Measurements from ENCODE around the gene FAM200C. TPM values are rescaled to one million over a fixed set of nuclear protein-coding genes. Genes with fewer than 3 reads are reported as not detected.

FAM200C gene
- total and polyA plus RNA-seq, 2 of the 8 experiments (the other 6 are each of a cell fraction or from before 2014, with no cell fraction given) = 2.6 to 7.3 TPM

DNA sequence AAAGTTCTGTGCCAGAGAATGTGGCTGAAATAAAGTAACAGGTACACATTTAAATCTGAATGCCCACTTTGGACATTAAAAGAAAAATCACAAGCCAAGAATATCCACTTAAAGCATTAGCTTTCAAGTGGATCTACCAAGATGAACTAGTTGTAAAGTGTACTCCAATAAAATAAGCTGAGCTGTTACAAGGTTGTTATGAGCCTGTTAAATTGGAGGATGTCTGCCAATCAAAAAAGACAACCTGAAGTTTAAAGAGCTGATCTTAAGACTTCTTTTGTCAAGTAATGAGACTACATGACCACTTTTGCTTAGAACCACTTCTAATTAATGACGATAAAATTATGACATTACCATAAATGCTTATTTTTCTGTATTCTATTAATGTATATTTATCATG lies 2.4 kb downstream of the FAM200C start (continued):
- TF ChIP-seq, protein P1, sequence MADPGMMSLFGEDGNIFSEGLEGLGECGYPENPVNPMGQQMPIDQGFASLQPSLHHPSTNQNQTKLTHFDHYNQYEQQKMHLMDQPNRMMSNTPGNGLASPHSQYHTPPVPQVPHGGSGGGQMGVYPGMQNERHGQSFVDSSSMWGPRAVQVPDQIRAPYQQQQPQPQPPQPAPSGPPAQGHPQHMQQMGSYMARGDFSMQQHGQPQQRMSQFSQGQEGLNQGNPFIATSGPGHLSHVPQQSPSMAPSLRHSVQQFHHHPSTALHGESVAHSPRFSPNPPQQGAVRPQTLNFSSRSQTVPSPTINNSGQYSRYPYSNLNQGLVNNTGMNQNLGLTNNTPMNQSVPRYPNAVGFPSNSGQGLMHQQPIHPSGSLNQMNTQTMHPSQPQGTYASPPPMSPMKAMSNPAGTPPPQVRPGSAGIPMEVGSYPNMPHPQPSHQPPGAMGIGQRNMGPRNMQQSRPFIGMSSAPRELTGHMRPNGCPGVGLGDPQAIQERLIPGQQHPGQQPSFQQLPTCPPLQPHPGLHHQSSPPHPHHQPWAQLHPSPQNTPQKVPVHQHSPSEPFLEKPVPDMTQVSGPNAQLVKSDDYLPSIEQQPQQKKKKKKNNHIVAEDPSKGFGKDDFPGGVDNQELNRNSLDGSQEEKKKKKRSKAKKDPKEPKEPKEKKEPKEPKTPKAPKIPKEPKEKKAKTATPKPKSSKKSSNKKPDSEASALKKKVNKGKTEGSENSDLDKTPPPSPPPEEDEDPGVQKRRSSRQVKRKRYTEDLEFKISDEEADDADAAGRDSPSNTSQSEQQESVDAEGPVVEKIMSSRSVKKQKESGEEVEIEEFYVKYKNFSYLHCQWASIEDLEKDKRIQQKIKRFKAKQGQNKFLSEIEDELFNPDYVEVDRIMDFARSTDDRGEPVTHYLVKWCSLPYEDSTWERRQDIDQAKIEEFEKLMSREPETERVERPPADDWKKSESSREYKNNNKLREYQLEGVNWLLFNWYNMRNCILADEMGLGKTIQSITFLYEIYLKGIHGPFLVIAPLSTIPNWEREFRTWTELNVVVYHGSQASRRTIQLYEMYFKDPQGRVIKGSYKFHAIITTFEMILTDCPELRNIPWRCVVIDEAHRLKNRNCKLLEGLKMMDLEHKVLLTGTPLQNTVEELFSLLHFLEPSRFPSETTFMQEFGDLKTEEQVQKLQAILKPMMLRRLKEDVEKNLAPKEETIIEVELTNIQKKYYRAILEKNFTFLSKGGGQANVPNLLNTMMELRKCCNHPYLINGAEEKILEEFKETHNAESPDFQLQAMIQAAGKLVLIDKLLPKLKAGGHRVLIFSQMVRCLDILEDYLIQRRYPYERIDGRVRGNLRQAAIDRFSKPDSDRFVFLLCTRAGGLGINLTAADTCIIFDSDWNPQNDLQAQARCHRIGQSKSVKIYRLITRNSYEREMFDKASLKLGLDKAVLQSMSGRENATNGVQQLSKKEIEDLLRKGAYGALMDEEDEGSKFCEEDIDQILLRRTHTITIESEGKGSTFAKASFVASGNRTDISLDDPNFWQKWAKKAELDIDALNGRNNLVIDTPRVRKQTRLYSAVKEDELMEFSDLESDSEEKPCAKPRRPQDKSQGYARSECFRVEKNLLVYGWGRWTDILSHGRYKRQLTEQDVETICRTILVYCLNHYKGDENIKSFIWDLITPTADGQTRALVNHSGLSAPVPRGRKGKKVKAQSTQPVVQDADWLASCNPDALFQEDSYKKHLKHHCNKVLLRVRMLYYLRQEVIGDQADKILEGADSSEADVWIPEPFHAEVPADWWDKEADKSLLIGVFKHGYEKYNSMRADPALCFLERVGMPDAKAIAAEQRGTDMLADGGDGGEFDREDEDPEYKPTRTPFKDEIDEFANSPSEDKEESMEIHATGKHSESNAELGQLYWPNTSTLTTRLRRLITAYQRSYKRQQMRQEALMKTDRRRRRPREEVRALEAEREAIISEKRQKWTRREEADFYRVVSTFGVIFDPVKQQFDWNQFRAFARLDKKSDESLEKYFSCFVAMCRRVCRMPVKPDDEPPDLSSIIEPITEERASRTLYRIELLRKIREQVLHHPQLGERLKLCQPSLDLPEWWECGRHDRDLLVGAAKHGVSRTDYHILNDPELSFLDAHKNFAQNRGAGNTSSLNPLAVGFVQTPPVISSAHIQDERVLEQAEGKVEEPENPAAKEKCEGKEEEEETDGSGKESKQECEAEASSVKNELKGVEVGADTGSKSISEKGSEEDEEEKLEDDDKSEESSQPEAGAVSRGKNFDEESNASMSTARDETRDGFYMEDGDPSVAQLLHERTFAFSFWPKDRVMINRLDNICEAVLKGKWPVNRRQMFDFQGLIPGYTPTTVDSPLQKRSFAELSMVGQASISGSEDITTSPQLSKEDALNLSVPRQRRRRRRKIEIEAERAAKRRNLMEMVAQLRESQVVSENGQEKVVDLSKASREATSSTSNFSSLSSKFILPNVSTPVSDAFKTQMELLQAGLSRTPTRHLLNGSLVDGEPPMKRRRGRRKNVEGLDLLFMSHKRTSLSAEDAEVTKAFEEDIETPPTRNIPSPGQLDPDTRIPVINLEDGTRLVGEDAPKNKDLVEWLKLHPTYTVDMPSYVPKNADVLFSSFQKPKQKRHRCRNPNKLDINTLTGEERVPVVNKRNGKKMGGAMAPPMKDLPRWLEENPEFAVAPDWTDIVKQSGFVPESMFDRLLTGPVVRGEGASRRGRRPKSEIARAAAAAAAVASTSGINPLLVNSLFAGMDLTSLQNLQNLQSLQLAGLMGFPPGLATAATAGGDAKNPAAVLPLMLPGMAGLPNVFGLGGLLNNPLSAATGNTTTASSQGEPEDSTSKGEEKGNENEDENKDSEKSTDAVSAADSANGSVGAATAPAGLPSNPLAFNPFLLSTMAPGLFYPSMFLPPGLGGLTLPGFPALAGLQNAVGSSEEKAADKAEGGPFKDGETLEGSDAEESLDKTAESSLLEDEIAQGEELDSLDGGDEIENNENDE (IDR thresholded peaks at IDR 0.05; ENCODE audit: insufficient replicate concordance, low read length) = no peak
- TF ChIP-seq JUND (IDR thresholded peaks at IDR 0.05; ENCODE audit: low read length) (no peak), RBBP5 (IDR thresholded peaks at IDR 0.05; ENCODE audit: borderline replicate concordance, low read depth, low read length) (no peak)

Data from H1 (cell line).